ENCODE results near the gene STAM. TPM values are rescaled to one million over a fixed set of nuclear protein-coding genes. Genes with fewer than 3 reads are reported as not detected.

STAM gene
- total and polyA plus RNA-seq, 8 donors = 6.8 to 49.2 (median 10.0) TPM

GRCh38 chr10:17698696-17699095 is 54.7 kb downstream of the STAM start:
- intact Hi-C loops (cut with DNase I; ENCODE audit: low total_unique reads) = no loop called here
- TF ChIP-seq POLR2AphosphoS5 (IDR thresholded peaks at IDR 0.05) = no peak
- no peak for TF ChIP-seq CTCF (IDR thresholded peaks at IDR 0.05)
- TF ChIP-seq EP300 (IDR thresholded peaks at IDR 0.05) = no peak
- no peak for TF ChIP-seq POLR2A (IDR thresholded peaks at IDR 0.05)
- DNase-seq = no peak
- no peak overlapping the region for H3K27ac ChIP-seq
- no peaks in the 10 kb centered on the region for H3K9me3 ChIP-seq
- 97 to 98% (median 98%) methylated on average over 4 of the region's 4 CpGs for WGBS, 5 donors
- no peaks in the 10 kb centered on the region for H3K4me1 ChIP-seq
- H3K36me3 ChIP-seq = peaks cover 9 to 75% (median 50%) of the 10 kb centered on the region in 4 donors
- no peak overlapping the region for H3K4me3 ChIP-seq
- H3K27me3 ChIP-seq = no peaks in the 10 kb centered on the region

- Histone ChIP-seq H3K27ac (no peak overlapping the region), H3K27me3 (no peaks in the 10 kb centered on the region), H3K36me3 (peaks cover 15 to 77% (median 53%) of the 10 kb centered on the region in 4 donors), H3K9me3 (no peaks in the 10 kb centered on the region), H3K4me3 (no peak overlapping the region), H3K4me1 (no peaks in the 10 kb centered on the region)
- WGBS, 5 donors = 94 to 99% (median 96%) methylated on average over 3 of the region's 3 CpGs
- intact Hi-C loops (cut with DNase I; ENCODE audit: low total_unique reads) = no loop called here
- TF ChIP-seq POLR2A (IDR thresholded peaks at IDR 0.05) = no peak
- TF ChIP-seq EP300 (IDR thresholded peaks at IDR 0.05) = no peak
- no peak for TF ChIP-seq CTCF (IDR thresholded peaks at IDR 0.05)
- no peak for TF ChIP-seq POLR2AphosphoS5 (IDR thresholded peaks at IDR 0.05)
- no peak for DNase-seq
Measured at GRCh38 chr10:17701301-17701700, 57.4 kb downstream of the STAM start.

GRCh38 chr10:17703706-17704105 is 59.8 kb downstream of the STAM start:
- 94 to 99% (median 98%) methylated on average over 3 of the region's 3 CpGs for WGBS, 5 donors
- no peaks in the 10 kb centered on the region for H3K9me3 ChIP-seq
- DNase-seq = no peak
- H3K36me3 ChIP-seq = peaks cover 23 to 89% (median 62%) of the 10 kb centered on the region in 4 donors
- H3K4me1 ChIP-seq = no peaks in the 10 kb centered on the region
- no peaks in the 10 kb centered on the region for H3K27me3 ChIP-seq
- intact Hi-C loops (cut with DNase I; ENCODE audit: low total_unique reads) = no loop called here
- H3K27ac ChIP-seq = no peak overlapping the region
- TF ChIP-seq CTCF (IDR thresholded peaks at IDR 0.05) = no peak
- no peak for TF ChIP-seq POLR2AphosphoS5 (IDR thresholded peaks at IDR 0.05)
- TF ChIP-seq EP300 (IDR thresholded peaks at IDR 0.05) = no peak
- no peak for TF ChIP-seq POLR2A (IDR thresholded peaks at IDR 0.05)
- no peak overlapping the region for H3K4me3 ChIP-seq

GRCh38 chr10:17708821-17709220 is 64.9 kb downstream of the STAM start:
- Histone ChIP-seq H3K4me3 (no peak overlapping the region), H3K4me1 (no peaks in the 10 kb centered on the region), H3K27ac (no peak overlapping the region), H3K27me3 (no peaks in the 10 kb centered on the region), H3K36me3 (peaks cover 26 to 100% (median 94%) of the 10 kb centered on the region in 4 donors), H3K9me3 (no peaks in the 10 kb centered on the region)
- WGBS, 5 donors = 94 to 98% (median 96%) methylated on average over 10 of the region's 10 CpGs
- intact Hi-C loops (cut with DNase I; ENCODE audit: low total_unique reads) = no loop called here
- no peak for DNase-seq
- TF ChIP-seq POLR2AphosphoS5 (IDR thresholded peaks at IDR 0.05) (no peak), EP300 (IDR thresholded peaks at IDR 0.05) (no peak), CTCF (IDR thresholded peaks at IDR 0.05) (no peak), POLR2A (IDR thresholded peaks at IDR 0.05) (no peak)
